D341Med (cell line): ENCODE measurements around the gene TUBGCP2.

Experiments used
- DNase-seq: peaks from one replicate; pipeline ENCODE4 v3.0.0; 2012; ENCODE audit warnings: low spot score

TUBGCP2 gene

GRCh38 chr10:133306097-133306476, 2.6 kb downstream of the TUBGCP2 start:
- DNase-seq, result no peak

GRCh38 chr10:133303206-133303605, 5.5 kb downstream of the TUBGCP2 start:
- no peak for DNase-seq

- DNase-seq, result no peak
Observed at GRCh38 chr10:133302230-133302629, 6.4 kb downstream of the TUBGCP2 start.

GRCh38 chr10:133299738-133300137, 8.9 kb downstream of the TUBGCP2 start:
- no peak for DNase-seq

GRCh38 chr10:133299224-133299623, 9.4 kb downstream of the TUBGCP2 start:
- no peak for DNase-seq

GRCh38 chr10:133298466-133298865, 10.2 kb downstream of the TUBGCP2 start:
- no peak for DNase-seq

- DNase-seq, result no peak
Observed at GRCh38 chr10:133297504-133297903, 11.2 kb downstream of the TUBGCP2 start.

GRCh38 chr10:133295426-133296320, 13.0 kb downstream of the TUBGCP2 start:
- DNase-seq, result no peak

- no peak for DNase-seq
Observed at GRCh38 chr10:133294189-133294588, 14.5 kb downstream of the TUBGCP2 start.

- no peak for DNase-seq
Observed at GRCh38 chr10:133293810-133294119, 14.9 kb downstream of the TUBGCP2 start.

- no peak for DNase-seq
Observed at GRCh38 chr10:133292919-133293809, 15.5 kb downstream of the TUBGCP2 start.

- no peak for DNase-seq
Observed at GRCh38 chr10:133289761-133290160, 18.9 kb downstream of the TUBGCP2 start.

- DNase-seq, result no peak
Observed at GRCh38 chr10:133287832-133288500, 20.7 kb downstream of the TUBGCP2 start.

GRCh38 chr10:133286366-133286765, 22.3 kb downstream of the TUBGCP2 start:
- DNase-seq, result no peak

- DNase-seq, result no peak
Observed at GRCh38 chr10:133285217-133285616, 23.5 kb downstream of the TUBGCP2 start.

GRCh38 chr10:133283931-133284330, 24.7 kb downstream of the TUBGCP2 start:
- no peak for DNase-seq

- DNase-seq, result no peak
Observed at GRCh38 chr10:133282846-133283390, 25.8 kb downstream of the TUBGCP2 start.

- no peak for DNase-seq
Observed at GRCh38 chr10:133281628-133282372, 26.9 kb downstream of the TUBGCP2 start.

GRCh38 chr10:133281084-133281483, 27.6 kb downstream of the TUBGCP2 start:
- DNase-seq, result no peak

- no peak for DNase-seq
Observed at GRCh38 chr10:133280391-133281059, 28.1 kb downstream of the TUBGCP2 start.
